H9 (cell line): ENCODE measurements around the gene KIAA1549. TPM values are rescaled to one million over a fixed set of nuclear protein-coding genes. Genes with fewer than 3 reads are reported as not detected.

ENCODE experiments used
- DNase-seq: peaks from one replicate; pipeline ENCODE4 v3.0.0-alpha.2; 2017
- H2AFZ ChIP-seq: one replicate; pipeline ENCODE4 v1.6.1; 2013; ENCODE audit warnings: mild to moderate bottlenecking, low read length, control low read depth, moderate library complexity
- H2AK5ac ChIP-seq: 2 replicates; pipeline ENCODE4 v1.6.1; 2013; ENCODE audit warnings: low read length, control low read depth, mixed read lengths; ENCODE audit not compliant: insufficient read length
- H2BK120ac ChIP-seq: one replicate; pipeline ENCODE4 v1.6.1; 2013; ENCODE audit warnings: low read depth, mild to moderate bottlenecking, low read length, control low read depth, inconsistent platforms; ENCODE audit not compliant: poor library complexity, severe bottlenecking
- H2BK12ac ChIP-seq: 2 replicates; pipeline ENCODE4 v1.6.1; 2013; ENCODE audit warnings: low read length, control low read depth, mixed read lengths, low read depth; ENCODE audit not compliant: insufficient read length
- H2BK15ac ChIP-seq: 2 replicates; pipeline ENCODE4 v1.6.1; 2013; ENCODE audit warnings: low read depth, low read length, control low read depth
- H2BK20ac ChIP-seq: one replicate; pipeline ENCODE4 v1.6.1; 2013; ENCODE audit warnings: low read depth, mild to moderate bottlenecking, low read length, control low read depth, inconsistent platforms; ENCODE audit not compliant: poor library complexity, severe bottlenecking
- H2BK5ac ChIP-seq: 2 replicates; pipeline ENCODE4 v1.6.1; 2013; ENCODE audit warnings: low read length, control low read depth, mixed read lengths; ENCODE audit not compliant: insufficient read length
- H3K14ac ChIP-seq: 2 replicates; pipeline ENCODE4 v1.6.1; 2013; ENCODE audit warnings: low read length, control low read depth; ENCODE audit not compliant: insufficient read depth
- H3K18ac ChIP-seq: 2 replicates; pipeline ENCODE4 v1.6.1; 2013; ENCODE audit warnings: low read depth, mild to moderate bottlenecking, mixed read lengths, low read length, control low read depth; ENCODE audit not compliant: insufficient read length
- H3K23ac ChIP-seq: 2 replicates; pipeline ENCODE4 v1.6.1; 2013; ENCODE audit warnings: low read length, control low read depth, mixed read lengths, low read depth; ENCODE audit not compliant: insufficient read length
- H3K23me2 ChIP-seq: 2 replicates; pipeline ENCODE4 v1.6.1; 2013; ENCODE audit warnings: low read depth, mild to moderate bottlenecking, mixed read lengths, low read length, control low read depth; ENCODE audit not compliant: insufficient read length, poor library complexity, severe bottlenecking
- H3K27ac ChIP-seq: 2 replicates; pipeline ENCODE4 v1.5.1; 2013; ENCODE audit warnings: low read length, control low read depth, mixed read lengths, low read depth; ENCODE audit not compliant: insufficient read length
- H3K27me3 ChIP-seq: 2 replicates; pipeline ENCODE4 v1.6.1; 2013; ENCODE audit warnings: low read length, control low read depth, inconsistent platforms; ENCODE audit not compliant: insufficient read depth
- H3K4ac ChIP-seq: 2 replicates; pipeline ENCODE4 v1.6.1; 2013; ENCODE audit warnings: low read depth, mild to moderate bottlenecking, control low read depth, inconsistent platforms, low read length, moderate library complexity
- H3K4me1 ChIP-seq: 2 replicates; pipeline ENCODE4 v1.6.1; 2013; ENCODE audit warnings: low read length, control low read depth, inconsistent platforms; ENCODE audit not compliant: insufficient read depth
- H3K4me2 ChIP-seq: 2 replicates; pipeline ENCODE4 v1.6.1; 2013; ENCODE audit warnings: low read length, control low read depth, mixed read lengths; ENCODE audit not compliant: insufficient read length, insufficient read depth
- H3K56ac ChIP-seq: 2 replicates; pipeline ENCODE4 v1.6.1; 2013; ENCODE audit warnings: low read depth, mild to moderate bottlenecking, mixed read lengths, low read length, control low read depth; ENCODE audit not compliant: insufficient read length
- H3K79me1 ChIP-seq: 2 replicates; pipeline ENCODE4 v1.6.1; 2013; ENCODE audit warnings: low read depth, mild to moderate bottlenecking, moderate library complexity, low read length, control low read depth, inconsistent platforms; ENCODE audit not compliant: insufficient read depth, poor library complexity, severe bottlenecking
- H3K79me2 ChIP-seq: 2 replicates; pipeline ENCODE4 v1.6.1; 2013; ENCODE audit warnings: low read length, control low read depth, inconsistent platforms; ENCODE audit not compliant: insufficient read depth
- H3K9ac ChIP-seq: 2 replicates; pipeline ENCODE4 v1.6.1; 2013; ENCODE audit warnings: low read length, control low read depth, mixed read lengths; ENCODE audit not compliant: insufficient read length; ENCODE audit errors: extremely low read depth
- H3K9me3 ChIP-seq: one replicate; pipeline ENCODE4 v1.6.1; 2013; ENCODE audit warnings: low read depth, low read length, inconsistent platforms; ENCODE audit not compliant: control insufficient read depth
- H3T11ph ChIP-seq: one replicate; pipeline ENCODE4 v1.6.1; 2013; ENCODE audit warnings: mild to moderate bottlenecking, low read length, control low read depth, inconsistent platforms
- H4K20me1 ChIP-seq: one replicate; pipeline ENCODE4 v1.6.1; 2013; ENCODE audit not compliant: control insufficient read depth, insufficient read length, insufficient read depth
- H4K5ac ChIP-seq: 2 replicates; pipeline ENCODE4 v1.6.1; 2013; ENCODE audit warnings: low read depth, mild to moderate bottlenecking, mixed read lengths, low read length, control low read depth; ENCODE audit not compliant: insufficient read length
- H4K8ac ChIP-seq: replicated peaks from 2 replicates; pipeline ENCODE4 v1.6.1; 2013; ENCODE audit warnings: low read length, control low read depth, mixed read lengths, low read depth; ENCODE audit not compliant: insufficient read length
- H4K91ac ChIP-seq: 2 replicates; pipeline ENCODE4 v1.6.1; 2013; ENCODE audit warnings: low read depth, mild to moderate bottlenecking, moderate library complexity, mixed read lengths, low read length, control low read depth; ENCODE audit not compliant: insufficient read length
- H3K27ac Mint-ChIP-seq, 3 experiments: 2 replicates in 2 of 3; 3 replicates in 1 of 3; pipeline ENCODE4 v1.8.0; 2020 to 2021; ENCODE audit warnings: mixed read lengths in 3 of 3, mild to moderate bottlenecking in 1 of 3, moderate library complexity in 1 of 3
- H3K27me3 Mint-ChIP-seq: 2 replicates; pipeline ENCODE4 v1.8.0; 2021; ENCODE audit warnings: low read depth, mild to moderate bottlenecking, moderate library complexity, mixed read lengths
- H3K36me3 Mint-ChIP-seq, 3 experiments: 2 replicates in 2 of 3; 3 replicates in 1 of 3; pipeline ENCODE4 v1.8.0; 2020 to 2021; ENCODE audit warnings: low read depth in 3 of 3, mixed read lengths in 3 of 3; ENCODE audit not compliant: insufficient read depth in 1 of 3
- H3K4me1 Mint-ChIP-seq, 2 experiments: 2 replicates each; pipeline ENCODE4 v1.8.0; 2020; ENCODE audit warnings: mixed read lengths in 2 of 2
- H3K4me3 Mint-ChIP-seq, 2 experiments: 2 replicates in 1 of 2; 3 replicates in 1 of 2; pipeline ENCODE4 v1.8.0; 2020 to 2021; ENCODE audit warnings: mild to moderate bottlenecking in 2 of 2, mixed read lengths in 2 of 2, moderate library complexity in 1 of 2
- H3K9me3 Mint-ChIP-seq, 2 experiments: 2 replicates in 1 of 2; 3 replicates in 1 of 2; pipeline ENCODE4 v1.8.0; 2020; ENCODE audit warnings: mild to moderate bottlenecking in 2 of 2, mixed read lengths in 2 of 2, moderate library complexity in 1 of 2
- WGBS: extraction: QIAGEN DNeasy Blood & Tissue Kit; methylation state at CpG from one replicate; pipeline ENCODE4 v1.1.7; 2013; ENCODE audit warnings: missing lambda C conversion rate, low lambda C conversion rate, mixed read lengths; ENCODE audit not compliant: insufficient read length; ENCODE audit errors: extremely low coverage; 5-methylcytosine and 5-hydroxymethylcytosine counted together
- total RNA-seq: library from RNA; stranded (reverse); gene quantifications from 2 replicates; pipeline ENCODE4 v1.2.1, GENCODE V29; 2021
- TF ChIP-seq, protein P1 (sequence below): fragments of 200-600 bp; sonication (generic); conservative IDR thresholded peaks from 3 replicates; pipeline ENCODE4 v1.8.0; 2021; ENCODE audit warnings: antibody characterized with exemption, mild to moderate bottlenecking

Gene KIAA1549
- total RNA-seq, 1 experiment from 2014 or later = 11.9 TPM

DNA sequence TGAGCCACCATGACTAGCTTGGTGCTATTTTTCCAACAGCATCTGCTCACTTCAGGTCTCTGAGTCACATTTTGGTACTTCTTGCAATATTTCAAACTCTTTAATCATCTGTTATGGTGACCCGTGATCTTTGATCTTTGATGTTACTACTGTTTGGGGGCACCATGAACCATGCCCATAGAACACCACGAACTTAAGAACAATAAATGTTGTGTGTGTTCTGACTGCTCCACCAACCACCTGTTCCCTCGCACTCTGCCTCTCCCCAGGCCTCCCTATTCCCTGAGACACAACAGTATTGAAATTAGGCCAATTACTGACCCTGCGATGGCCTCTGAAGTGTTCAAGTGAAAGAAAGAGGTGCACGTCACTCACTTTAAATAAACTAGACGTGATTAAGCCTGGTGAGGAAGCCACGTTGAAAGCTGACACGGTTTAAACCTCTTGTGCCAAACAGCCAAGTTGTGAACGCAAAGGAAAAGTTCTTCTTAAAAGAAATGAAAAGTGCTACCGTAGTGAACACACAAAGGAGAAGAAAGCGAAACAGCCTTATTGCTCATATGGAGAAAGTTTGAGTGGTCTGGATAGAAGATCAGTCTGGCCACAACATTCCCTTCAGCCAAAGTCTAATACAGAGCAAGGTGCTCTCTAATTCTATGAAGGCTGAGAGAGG, 156.0 kb downstream of the KIAA1549 start:
- Histone ChIP-seq H3K4me2 (no peak overlapping the region), H2BK12ac (no peak overlapping the region), H3K79me2 (no peaks in the 10 kb centered on the region), H2AK5ac (no peak overlapping the region), H3K9ac (no peak overlapping the region), H3K18ac (no peak overlapping the region), H3K9me3 (no peaks in the 10 kb centered on the region), H3K4ac (no peak overlapping the region), H2BK15ac (no peak overlapping the region), H4K20me1 (no peaks in the 10 kb centered on the region), H2BK120ac (no peak overlapping the region), H4K91ac (no peak overlapping the region), H3K27ac (no peak overlapping the region), H2BK5ac (no peak overlapping the region), H2AFZ (no peak overlapping the region), H3K14ac (no peak overlapping the region), H4K5ac (no peak overlapping the region), H3K79me1 (no peaks in the 10 kb centered on the region), H3T11ph (no peak overlapping the region), H3K56ac (no peak overlapping the region), H3K23me2 (no peaks in the 10 kb centered on the region), H2BK20ac (no peak overlapping the region), H3K23ac (no peak overlapping the region), H4K8ac (no peak overlapping the region), H3K27me3 (no peaks in the 10 kb centered on the region), H3K4me1 (peaks cover 4% of the 10 kb centered on the region)
- no CpG with 5 or more reads among the region's 11 CpGs for WGBS
- no peaks in the 10 kb centered on the region for H3K27me3 Mint-ChIP-seq
- H3K27ac Mint-ChIP-seq = peak overlapping the region; percentile 3 to 40 (median 15); a peak in 1 of 7 replicates
- H3K9me3 Mint-ChIP-seq = peaks cover 0 to 3% of the 10 kb centered on the region in 2 experiments; a peak in 2 of 5 replicates
- H3K4me3 Mint-ChIP-seq = no peak overlapping the region
- TF ChIP-seq, protein P1, sequence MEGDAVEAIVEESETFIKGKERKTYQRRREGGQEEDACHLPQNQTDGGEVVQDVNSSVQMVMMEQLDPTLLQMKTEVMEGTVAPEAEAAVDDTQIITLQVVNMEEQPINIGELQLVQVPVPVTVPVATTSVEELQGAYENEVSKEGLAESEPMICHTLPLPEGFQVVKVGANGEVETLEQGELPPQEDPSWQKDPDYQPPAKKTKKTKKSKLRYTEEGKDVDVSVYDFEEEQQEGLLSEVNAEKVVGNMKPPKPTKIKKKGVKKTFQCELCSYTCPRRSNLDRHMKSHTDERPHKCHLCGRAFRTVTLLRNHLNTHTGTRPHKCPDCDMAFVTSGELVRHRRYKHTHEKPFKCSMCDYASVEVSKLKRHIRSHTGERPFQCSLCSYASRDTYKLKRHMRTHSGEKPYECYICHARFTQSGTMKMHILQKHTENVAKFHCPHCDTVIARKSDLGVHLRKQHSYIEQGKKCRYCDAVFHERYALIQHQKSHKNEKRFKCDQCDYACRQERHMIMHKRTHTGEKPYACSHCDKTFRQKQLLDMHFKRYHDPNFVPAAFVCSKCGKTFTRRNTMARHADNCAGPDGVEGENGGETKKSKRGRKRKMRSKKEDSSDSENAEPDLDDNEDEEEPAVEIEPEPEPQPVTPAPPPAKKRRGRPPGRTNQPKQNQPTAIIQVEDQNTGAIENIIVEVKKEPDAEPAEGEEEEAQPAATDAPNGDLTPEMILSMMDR = no peak
- peaks cover 0 to 7% of the 10 kb centered on the region in 2 experiments; a peak in 3 of 4 replicates for H3K4me1 Mint-ChIP-seq
- no peaks in the 10 kb centered on the region; a peak in 2 of 7 replicates for H3K36me3 Mint-ChIP-seq
- DNase-seq = no peak
